Gastroesophageal sphincter (tissue), 4 donors: ENCODE measurements around the gene GLCCI1. TPM values are rescaled to one million over a fixed set of nuclear protein-coding genes. Genes with fewer than 3 reads are reported as not detected.

Experiments used
- ATAC-seq: fragments of 150-250 bp; one replicate; pipeline ENCODE4 v1.9.1; 2016; ENCODE audit warnings: mild to moderate bottlenecking, moderate library complexity
- H3K27ac ChIP-seq, 4 donors: fragments of 200-600 bp; sonication (generic) in 3 of 4; 1 replicate in 3 of 4; 2 replicates in 1 of 4; pipeline ENCODE4 v1.5.1; 2016 to 2019
- H3K27me3 ChIP-seq: fragments of 200-600 bp; sonication (generic); one replicate; pipeline ENCODE4 v1.5.1; 2019
- H3K36me3 ChIP-seq, 2 donors: fragments of 200-600 bp; sonication (generic); one replicate each; pipeline ENCODE4 v1.5.1; 2019; ENCODE audit warnings: control low read depth in 1 of 2
- H3K4me1 ChIP-seq, 3 donors: fragments of 200-600 bp; sonication (generic); 1 replicate in 2 of 3; 2 replicates in 1 of 3; pipeline ENCODE4 v1.5.1; 2016 to 2019; ENCODE audit warnings: control low read depth in 2 of 3
- H3K4me3 ChIP-seq, 2 donors: fragments of 200-600 bp; sonication (generic); one replicate each; pipeline ENCODE4 v1.5.1; 2019; ENCODE audit warnings: mild to moderate bottlenecking in 1 of 2, moderate library complexity in 1 of 2
- H3K9me3 ChIP-seq, 3 donors: fragments of 200-600 bp; sonication (generic); one replicate each; pipeline ENCODE4 v1.5.1; 2017 to 2019; ENCODE audit warnings: control low read depth in 2 of 3
- CTCF ChIP-seq, 4 experiments: fragments of 200-600 bp in 2 of 4; fragments of 450-650 bp in 2 of 4; sonication (generic) in 1 of 4; IDR thresholded peaks; one replicate each; pipeline ENCODE4 v1.5.1; 2017 to 2019; ENCODE audit warnings: antibody characterized with exemption in 4 of 4, mild to moderate bottlenecking in 2 of 4, moderate library complexity in 2 of 4
- EP300 ChIP-seq: sonication (generic); formaldehyde crosslinking; IDR thresholded peaks from one replicate; pipeline ENCODE4 v1.6.1; 2017; ENCODE audit warnings: antibody characterized with exemption, mild to moderate bottlenecking
- POLR2A ChIP-seq, 2 donors: fragments of 450-650 bp; IDR thresholded peaks; one replicate each; pipeline ENCODE4 v1.6.1; 2017; ENCODE audit warnings: antibody characterized with exemption in 2 of 2, mild to moderate bottlenecking in 2 of 2, moderate library complexity in 1 of 2
- POLR2AphosphoS5 ChIP-seq: sonication (generic); formaldehyde crosslinking; IDR thresholded peaks from one replicate; pipeline ENCODE4 v1.6.1; 2017; ENCODE audit warnings: antibody characterized with exemption
- WGBS, 2 donors: methylation state at CpG; one replicate each; pipeline ENCODE4 v1.1.5; 2018; ENCODE audit warnings: low coverage in 1 of 2; 5-methylcytosine and 5-hydroxymethylcytosine counted together
- total RNA-seq, 4 donors: library from RNA; depleted of rRNA; stranded (reverse); fragments of >200 nt; gene quantifications; one replicate each; pipeline ENCODE4 v1.1.0, GENCODE V29; 2016

GLCCI1 gene
- total RNA-seq, 4 donors from 2014 or later = 2.8 to 16.7 (median 5.2) TPM

DNA sequence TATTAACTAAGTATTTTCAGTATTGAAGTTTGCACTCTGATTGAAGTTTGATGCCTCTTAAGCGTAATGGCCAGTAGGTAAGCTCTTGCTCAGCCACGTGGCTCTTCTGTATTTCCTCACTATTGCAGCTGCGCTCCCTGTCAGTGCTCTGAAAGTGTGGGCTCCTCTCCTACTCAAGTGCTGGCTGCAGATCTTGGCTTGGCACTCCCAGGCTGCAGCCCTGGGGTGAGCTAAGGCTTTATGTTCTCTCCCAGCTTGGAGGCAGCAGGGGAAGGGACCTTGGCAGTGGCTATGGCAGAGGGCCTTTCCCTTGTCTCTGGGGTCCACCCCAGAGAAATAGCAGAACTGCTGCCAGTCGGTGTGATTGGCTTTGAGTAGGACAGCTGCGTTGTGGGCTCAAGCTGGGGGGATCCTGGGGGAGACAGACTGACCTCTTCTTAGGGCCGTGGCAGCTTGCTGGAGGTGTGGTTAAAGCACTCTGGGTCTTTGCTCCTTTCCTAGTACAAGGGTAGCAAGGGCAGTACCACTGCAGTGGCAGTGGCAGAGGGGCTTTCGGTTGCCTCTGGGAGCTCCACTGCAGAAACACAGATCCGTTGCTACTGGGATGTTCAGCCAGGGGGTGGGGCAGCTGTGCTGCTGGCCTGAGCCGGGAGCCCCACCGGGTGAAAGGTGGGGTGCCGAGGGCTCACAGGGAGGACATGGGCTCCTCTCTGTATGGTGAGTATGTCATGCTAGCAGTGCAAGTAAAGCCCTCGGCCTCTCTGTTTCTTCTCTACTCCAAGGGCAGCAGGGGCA lies 100.5 kb downstream of the GLCCI1 start:
- no peaks in the 10 kb centered on the region for H3K9me3 ChIP-seq
- no peaks in the 10 kb centered on the region for H3K4me1 ChIP-seq
- WGBS, 2 donors = 65 to 80% methylated on average over 1 to 3 of the region's 12 CpGs
- TF ChIP-seq POLR2A (IDR thresholded peaks at IDR 0.05) (no peak), CTCF (IDR thresholded peaks at IDR 0.05) (no peak), EP300 (no peak), POLR2AphosphoS5 (no peak)
- H3K4me3 ChIP-seq = no peak overlapping the region
- no peak for ATAC-seq
- H3K27ac ChIP-seq = no peak overlapping the region
- no peaks in the 10 kb centered on the region for H3K27me3 ChIP-seq
- peaks cover 0 to 10% of the 10 kb centered on the region in 2 donors for H3K36me3 ChIP-seq

DNA sequence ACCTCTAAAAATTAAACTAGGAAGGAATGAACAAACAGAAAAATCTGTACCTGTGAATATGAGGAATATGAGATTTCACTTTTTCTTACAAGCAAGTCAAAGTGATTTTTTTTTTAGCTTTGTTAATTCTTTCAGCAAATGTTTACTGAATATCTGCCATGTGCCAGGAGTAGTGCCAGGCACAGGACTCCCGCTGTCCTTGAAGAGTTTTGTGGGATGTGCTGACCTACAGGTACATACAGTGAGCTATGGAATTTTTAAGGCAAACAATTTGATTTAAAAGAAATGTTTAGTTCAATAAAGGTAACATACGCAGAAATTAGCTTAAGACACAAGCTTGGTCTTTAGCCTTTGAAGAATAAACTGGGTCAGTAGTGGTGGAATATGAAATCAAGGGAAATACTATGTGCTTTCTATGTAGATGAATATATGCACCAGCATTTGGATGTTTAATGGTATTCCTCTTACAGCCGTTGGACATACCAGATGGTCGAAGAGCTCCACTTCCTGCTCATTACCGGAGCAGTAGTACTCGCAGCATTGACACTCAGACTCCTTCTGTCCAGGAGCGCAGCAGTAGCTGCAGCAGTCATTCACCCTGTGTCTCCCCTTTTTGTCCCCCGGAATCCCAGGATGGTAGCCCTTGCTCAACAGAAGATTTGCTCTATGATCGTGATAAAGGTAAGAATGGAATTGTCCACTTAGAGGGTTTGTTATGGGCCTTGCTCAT lies 102.0 kb downstream of the GLCCI1 start:
- H3K9me3 ChIP-seq = no peaks in the 10 kb centered on the region
- TF ChIP-seq POLR2AphosphoS5 (no peak), POLR2A (IDR thresholded peaks at IDR 0.05) (no peak), CTCF (IDR thresholded peaks at IDR 0.05) (no peak), EP300 (no peak)

GRCh38 chr7:8078418-8078817 lies 109.8 kb downstream of the GLCCI1 start:
- no peak for ATAC-seq
- TF ChIP-seq POLR2AphosphoS5 (no peak), CTCF (IDR thresholded peaks at IDR 0.05) (no peak), EP300 (no peak)
- Histone ChIP-seq H3K4me3 (no peak overlapping the region), H3K9me3 (no peaks in the 10 kb centered on the region), H3K27ac (no peak overlapping the region), H3K36me3 (no peaks in the 10 kb centered on the region), H3K27me3 (no peaks in the 10 kb centered on the region), H3K4me1 (no peaks in the 10 kb centered on the region)

More for the DNA sequence above, 102.0 kb downstream of the GLCCI1 start:
- H3K27me3 ChIP-seq = no peaks in the 10 kb centered on the region
- 95 to 96% methylated on average over 9 of the region's 9 CpGs for WGBS, 2 donors
- peaks cover 0 to 10% of the 10 kb centered on the region in 2 donors for H3K36me3 ChIP-seq
- no peak for ATAC-seq
- no peaks in the 10 kb centered on the region for H3K4me1 ChIP-seq
- no peak overlapping the region for H3K27ac ChIP-seq
- no peak overlapping the region for H3K4me3 ChIP-seq

GRCh38 chr7:8082762-8083161 lies 114.2 kb downstream of the GLCCI1 start:
- TF ChIP-seq CTCF (IDR thresholded peaks at IDR 0.05) = no peak
- TF ChIP-seq POLR2A (IDR thresholded peaks at IDR 0.05) = no peak
- no peak for TF ChIP-seq POLR2AphosphoS5
- TF ChIP-seq EP300 = no peak
- 94 to 95% methylated on average over 2 of the region's 2 CpGs for WGBS, 2 donors

More at GRCh38 chr7:8082762-8083161, 114.2 kb downstream of the GLCCI1 start:
- ATAC-seq = no peak
- Histone ChIP-seq H3K36me3 (peaks cover 0 to 22% of the 10 kb centered on the region in 2 donors), H3K27me3 (no peaks in the 10 kb centered on the region), H3K9me3 (no peaks in the 10 kb centered on the region), H3K4me1 (no peaks in the 10 kb centered on the region), H3K4me3 (no peak overlapping the region), H3K27ac (no peak overlapping the region)
